H1 (cell line): ENCODE results near the gene RASGRP1. TPM values are rescaled to one million over a fixed set of nuclear protein-coding genes. Genes with fewer than 3 reads are reported as not detected.

Source experiments
- polyA plus RNA-seq, 7 experiments: library from polyadenylated mRNA; depleted of rRNA in 3 of 7; stranded (reverse) in 5 of 7; unstranded in 2 of 7; fragments of >200 nt in 5 of 7; fragments of 200-250 nt in 2 of 7; gene quantifications; 1 replicate in 5 of 7; 2 replicates in 1 of 7; 4 replicates in 1 of 7; pipeline versions ENCODE4 v1.2.1 to v1.2.3, GENCODE V29; 2011 to 2013; ENCODE audit warnings: missing spikeins in 2 of 7, mixed read lengths in 2 of 7
- total RNA-seq: library from RNA; stranded (reverse); fragmentation: NEBNext Ultra II Directional; extraction: Animal tissue kit (Norgen Biotek cat#: 25700); gene quantifications from 2 replicates; pipeline ENCODE4 v1.2.1, GENCODE V29; 2021
- TF ChIP-seq, protein P1 (sequence below): IDR thresholded peaks from 2 replicates; pipeline ENCODE4 v1.6.1; 2012; ENCODE audit warnings: inconsistent platforms

RASGRP1 gene
- total and polyA plus RNA-seq, 2 of the 8 experiments (the other 6 are each of a cell fraction or from before 2014, with no cell fraction given) = 1.1 to 2.1 TPM

DNA sequence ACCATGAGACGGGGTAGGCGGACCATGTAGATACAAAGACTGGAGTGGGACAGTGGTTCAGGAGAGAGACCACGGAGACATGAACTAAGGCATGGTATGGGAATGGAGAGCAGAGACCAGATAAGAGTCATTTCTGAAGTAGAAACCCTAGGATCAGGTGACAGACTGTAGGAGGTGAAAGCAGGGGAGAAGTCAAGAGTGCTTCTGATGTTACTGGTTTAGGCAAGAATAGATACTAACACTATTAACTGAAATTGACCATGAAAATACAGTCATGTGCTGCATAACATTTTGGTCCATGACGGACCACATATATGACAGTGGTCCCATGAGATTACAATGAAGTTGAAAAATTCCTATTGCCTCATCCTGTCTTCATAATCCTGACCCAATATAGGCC lies 41.7 kb downstream of the RASGRP1 start (continued):
- TF ChIP-seq, protein P1, sequence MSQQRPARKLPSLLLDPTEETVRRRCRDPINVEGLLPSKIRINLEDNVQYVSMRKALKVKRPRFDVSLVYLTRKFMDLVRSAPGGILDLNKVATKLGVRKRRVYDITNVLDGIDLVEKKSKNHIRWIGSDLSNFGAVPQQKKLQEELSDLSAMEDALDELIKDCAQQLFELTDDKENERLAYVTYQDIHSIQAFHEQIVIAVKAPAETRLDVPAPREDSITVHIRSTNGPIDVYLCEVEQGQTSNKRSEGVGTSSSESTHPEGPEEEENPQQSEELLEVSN = no peak
